ENCODE results near the gene GRIP2.

DNA sequence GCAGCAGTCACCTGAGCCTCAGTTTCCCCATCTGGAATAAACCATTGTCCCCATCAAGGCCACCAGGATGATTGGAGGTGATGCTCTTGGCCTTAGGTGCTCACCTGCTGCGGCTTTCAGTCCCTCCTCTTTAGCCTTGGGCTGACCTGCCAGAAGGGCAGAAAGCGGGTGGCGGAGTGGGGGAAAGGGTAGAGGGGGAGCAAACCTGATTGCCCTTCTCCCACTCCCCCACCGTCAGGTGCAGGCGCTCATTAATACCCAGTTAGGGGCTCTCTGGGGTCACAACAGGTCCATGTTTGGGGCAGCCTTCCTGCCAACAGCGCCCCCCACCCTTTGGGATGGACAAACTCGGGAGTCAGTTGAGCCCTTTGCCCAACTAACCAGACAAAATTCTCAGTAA lies 50.5 kb downstream of the GRIP2 start:
- TF ChIP-seq POLR2A (IDR thresholded peaks at IDR 0.05; ENCODE audit: low read depth, low read length): no peak
- no peak for TF ChIP-seq POLR2AphosphoS5 (IDR thresholded peaks at IDR 0.05; ENCODE audit: low read depth, low read length)
- TF ChIP-seq SPI1 (IDR thresholded peaks at IDR 0.05; ENCODE audit: low read depth, low read length): no peak
